ENCODE measurements around the gene KIF7.

GRCh38 chr15:89641053-89641452 lies 14.2 kb downstream of the KIF7 start:
- TF ChIP-seq CTCF (IDR thresholded peaks at IDR 0.05), result no peak
- no peak for TF ChIP-seq POLR2A (IDR thresholded peaks at IDR 0.05)
